ENCODE results near the gene COBL. TPM values are rescaled to one million over a fixed set of nuclear protein-coding genes. Genes with fewer than 3 reads are reported as not detected.

COBL gene
- total RNA-seq, 6 experiments from 2014 or later: 21.5 to 35.9 (median 24.6) TPM

- DNase-seq: no peak
- TF ChIP-seq, protein P1, sequence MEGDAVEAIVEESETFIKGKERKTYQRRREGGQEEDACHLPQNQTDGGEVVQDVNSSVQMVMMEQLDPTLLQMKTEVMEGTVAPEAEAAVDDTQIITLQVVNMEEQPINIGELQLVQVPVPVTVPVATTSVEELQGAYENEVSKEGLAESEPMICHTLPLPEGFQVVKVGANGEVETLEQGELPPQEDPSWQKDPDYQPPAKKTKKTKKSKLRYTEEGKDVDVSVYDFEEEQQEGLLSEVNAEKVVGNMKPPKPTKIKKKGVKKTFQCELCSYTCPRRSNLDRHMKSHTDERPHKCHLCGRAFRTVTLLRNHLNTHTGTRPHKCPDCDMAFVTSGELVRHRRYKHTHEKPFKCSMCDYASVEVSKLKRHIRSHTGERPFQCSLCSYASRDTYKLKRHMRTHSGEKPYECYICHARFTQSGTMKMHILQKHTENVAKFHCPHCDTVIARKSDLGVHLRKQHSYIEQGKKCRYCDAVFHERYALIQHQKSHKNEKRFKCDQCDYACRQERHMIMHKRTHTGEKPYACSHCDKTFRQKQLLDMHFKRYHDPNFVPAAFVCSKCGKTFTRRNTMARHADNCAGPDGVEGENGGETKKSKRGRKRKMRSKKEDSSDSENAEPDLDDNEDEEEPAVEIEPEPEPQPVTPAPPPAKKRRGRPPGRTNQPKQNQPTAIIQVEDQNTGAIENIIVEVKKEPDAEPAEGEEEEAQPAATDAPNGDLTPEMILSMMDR (IDR thresholded peaks at IDR 0.05): no peak
- TF ChIP-seq POLR2A (IDR thresholded peaks at IDR 0.05): no peak
- Histone ChIP-seq H3K9me3 (no peaks in the 10 kb centered on the region), H3K4me1 (peaks cover 0 to 14% (median 5%) of the 10 kb centered on the region in 4 donors), H3K4me3 (no peak overlapping the region), H3K27ac (no peak overlapping the region), H3K27me3 (no peaks in the 10 kb centered on the region), H3K36me3 (no peaks in the 10 kb centered on the region)
- intact Hi-C loops (cut with DNase I): no loop called here
- ATAC-seq: no peak
Observed at GRCh38 chr7:51067258-51067657, 249.4 kb downstream of the COBL start.

GRCh38 chr7:51066405-51066882 lies 250.2 kb downstream of the COBL start:
- peaks cover 0 to 14% (median 5%) of the 10 kb centered on the region in 4 donors for H3K4me1 ChIP-seq
- no peaks in the 10 kb centered on the region for H3K27me3 ChIP-seq
- no peaks in the 10 kb centered on the region for H3K36me3 ChIP-seq
- intact Hi-C loops (cut with DNase I): no loop called here
- DNase-seq (no peak), ATAC-seq (peak; percentile 40 to 72 (median 64))
- no peak overlapping the region for H3K27ac ChIP-seq
- no peak overlapping the region for H3K4me3 ChIP-seq
- WGBS (ENCODE audit: insufficient coverage, low coverage, low lambda C conversion rate, missing lambda C conversion rate): 65% methylated on average over 5 of the region's 5 CpGs
- TF ChIP-seq, protein P1 (IDR thresholded peaks at IDR 0.05): no peak
- TF ChIP-seq POLR2A (IDR thresholded peaks at IDR 0.05): no peak
- no peaks in the 10 kb centered on the region for H3K9me3 ChIP-seq

DNA sequence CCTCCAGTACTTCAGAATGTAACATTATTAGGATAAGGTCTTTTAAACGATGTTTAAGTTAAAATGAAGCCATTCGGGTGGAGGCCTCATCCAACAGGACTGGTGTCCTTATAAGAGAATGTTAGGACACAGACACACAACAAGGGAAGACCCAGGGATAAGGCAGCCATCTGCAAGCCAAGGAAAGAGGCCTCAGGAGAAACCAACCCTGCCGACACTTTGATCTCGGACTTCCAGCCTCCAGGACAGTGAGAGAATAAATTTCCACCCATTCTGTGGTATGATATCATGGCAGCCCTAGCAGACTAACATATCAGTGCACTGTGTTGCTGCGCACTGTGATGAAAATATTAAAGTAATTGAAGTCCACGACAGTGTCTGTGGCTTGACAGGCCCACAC lies 250.8 kb downstream of the COBL start:
- no peak for DNase-seq
- H3K4me3 ChIP-seq: no peak overlapping the region

DNA sequence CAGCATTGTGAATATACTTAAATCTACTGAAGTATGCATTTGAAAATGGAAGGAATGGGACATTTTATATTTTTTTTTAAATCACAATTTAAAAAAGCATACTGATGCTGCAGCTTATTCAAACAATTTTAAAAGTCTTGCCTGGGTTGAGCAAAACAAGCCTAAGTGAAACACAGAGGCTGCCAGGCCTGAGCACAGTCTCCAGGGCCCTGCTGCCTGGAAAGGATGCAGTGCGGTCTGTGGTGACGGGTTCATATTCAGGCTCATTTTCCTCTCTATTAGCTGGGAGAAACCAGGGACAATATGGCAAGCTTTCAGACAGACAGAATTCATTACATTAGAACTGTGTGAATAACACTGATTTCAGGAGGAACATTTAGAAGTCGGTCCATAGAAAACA lies 251.9 kb downstream of the COBL start:
- H3K9me3 ChIP-seq: no peaks in the 10 kb centered on the region
- no peaks in the 10 kb centered on the region for H3K27me3 ChIP-seq
- H3K27ac ChIP-seq: no peak overlapping the region
- ATAC-seq (no peak), DNase-seq (no peak)
- peaks cover 0 to 14% (median 5%) of the 10 kb centered on the region in 4 donors for H3K4me1 ChIP-seq
- intact Hi-C loops (cut with DNase I): no loop called here
- TF ChIP-seq, protein P1 (IDR thresholded peaks at IDR 0.05): no peak
- no peak overlapping the region for H3K4me3 ChIP-seq
- no peaks in the 10 kb centered on the region for H3K36me3 ChIP-seq
- 87% methylated on average over 3 of the region's 3 CpGs for WGBS (ENCODE audit: insufficient coverage, low coverage, low lambda C conversion rate, missing lambda C conversion rate)

More for the DNA sequence above, 250.8 kb downstream of the COBL start:
- Histone ChIP-seq H3K36me3 (no peaks in the 10 kb centered on the region), H3K9me3 (no peaks in the 10 kb centered on the region), H3K27ac (no peak overlapping the region), H3K27me3 (no peaks in the 10 kb centered on the region), H3K4me1 (peaks cover 0 to 14% (median 5%) of the 10 kb centered on the region in 4 donors)
- TF ChIP-seq, protein P1 (IDR thresholded peaks at IDR 0.05): no peak
- TF ChIP-seq POLR2A (IDR thresholded peaks at IDR 0.05): no peak
- intact Hi-C loops (cut with DNase I): no loop called here
- WGBS (ENCODE audit: insufficient coverage, low coverage, low lambda C conversion rate, missing lambda C conversion rate): 100% methylated on average over 2 of the region's 6 CpGs
- ATAC-seq: no peak

Measured in right lobe of liver (tissue), 6 donors.